Superior temporal gyrus (tissue), 1 donor: Measurements from ENCODE around the gene NTM.

Source experiments
- DNase-seq: peaks from one replicate; pipeline ENCODE4 v3.0.0-alpha.2; 2016; ENCODE audit errors: extremely low spot score

NTM gene

GRCh38 chr11:131822506-131822905 is 452.1 kb downstream of the NTM start:
- DNase-seq, result no peak

- no peak for DNase-seq
These were observed 453.4 kb downstream of the NTM start for GRCh38 chr11:131823772-131824171.

GRCh38 chr11:131824771-131825170 is 454.4 kb downstream of the NTM start:
- no peak for DNase-seq

GRCh38 chr11:131827430-131827829 is 457.0 kb downstream of the NTM start:
- no peak for DNase-seq

- no peak for DNase-seq
These were observed 459.3 kb downstream of the NTM start for GRCh38 chr11:131829725-131830124.

- no peak for DNase-seq
These were observed 461.7 kb downstream of the NTM start for GRCh38 chr11:131832079-131832478.

- no peak for DNase-seq
These were observed 463.0 kb downstream of the NTM start for GRCh38 chr11:131833366-131833765.

GRCh38 chr11:131837562-131837961 is 467.1 kb downstream of the NTM start:
- no peak for DNase-seq

- DNase-seq, result no peak
These were observed 467.6 kb downstream of the NTM start for GRCh38 chr11:131838016-131838415.

- no peak for DNase-seq
These were observed 468.9 kb downstream of the NTM start for GRCh38 chr11:131839326-131839725.

GRCh38 chr11:131840545-131840944 is 470.1 kb downstream of the NTM start:
- DNase-seq, result no peak

GRCh38 chr11:131841028-131841427 is 470.6 kb downstream of the NTM start:
- no peak for DNase-seq

GRCh38 chr11:131841925-131842635 is 471.7 kb downstream of the NTM start:
- DNase-seq, result no peak

GRCh38 chr11:131845255-131845654 is 474.8 kb downstream of the NTM start:
- no peak for DNase-seq

GRCh38 chr11:131849485-131849884 is 479.1 kb downstream of the NTM start:
- no peak for DNase-seq

- DNase-seq, result no peak
These were observed 480.1 kb downstream of the NTM start for GRCh38 chr11:131850507-131850906.

- DNase-seq, result no peak
These were observed 481.7 kb downstream of the NTM start for GRCh38 chr11:131851964-131852755.

- DNase-seq, result no peak
These were observed 482.3 kb downstream of the NTM start for GRCh38 chr11:131852757-131853156.

- DNase-seq, result no peak
These were observed 484.0 kb downstream of the NTM start for GRCh38 chr11:131854391-131854790.

GRCh38 chr11:131855320-131855719 is 484.9 kb downstream of the NTM start:
- no peak for DNase-seq

- DNase-seq, result no peak
These were observed 486.8 kb downstream of the NTM start for GRCh38 chr11:131857246-131857645.

- DNase-seq, result no peak
These were observed 488.1 kb downstream of the NTM start for GRCh38 chr11:131858505-131858904.

GRCh38 chr11:131859538-131860210 is 489.3 kb downstream of the NTM start:
- DNase-seq, result no peak
